SH-SY5Y (cell line): Measurements from ENCODE around the gene ARG2.

Experiments used
- GATA2 ChIP-seq: IDR thresholded peaks from 2 replicates; pipeline ENCODE4 v1.6.1; 2011; ENCODE audit warnings: mild to moderate bottlenecking, low read depth, low read length
- GATA3 ChIP-seq: IDR thresholded peaks from 2 replicates; pipeline ENCODE4 v1.6.1; 2011; ENCODE audit warnings: low read depth, mild to moderate bottlenecking, low read length, moderate library complexity

DNA sequence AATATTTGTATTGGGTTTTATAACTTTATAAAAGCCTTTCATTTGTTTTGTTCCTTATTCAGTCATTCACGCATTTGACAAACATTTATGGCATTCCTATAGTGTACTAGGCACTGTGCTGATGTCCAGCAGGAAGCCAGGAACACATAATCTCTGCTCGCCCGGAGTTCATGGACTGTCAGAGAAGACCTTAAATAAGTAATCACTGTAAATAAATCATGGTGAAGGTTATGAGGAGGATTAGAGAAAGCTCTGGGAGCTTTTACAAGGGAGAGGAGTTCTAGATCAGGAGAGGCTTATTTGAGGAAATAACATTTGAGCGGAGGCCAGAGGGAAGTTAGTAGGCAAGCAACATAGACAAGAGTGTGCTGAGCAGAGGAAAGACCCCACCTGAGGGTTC is 77.3 kb downstream of the ARG2 start:
- TF ChIP-seq GATA2 = no peak
- no peak for TF ChIP-seq GATA3
